ENCODE results near the gene ACAP2.

DNA sequence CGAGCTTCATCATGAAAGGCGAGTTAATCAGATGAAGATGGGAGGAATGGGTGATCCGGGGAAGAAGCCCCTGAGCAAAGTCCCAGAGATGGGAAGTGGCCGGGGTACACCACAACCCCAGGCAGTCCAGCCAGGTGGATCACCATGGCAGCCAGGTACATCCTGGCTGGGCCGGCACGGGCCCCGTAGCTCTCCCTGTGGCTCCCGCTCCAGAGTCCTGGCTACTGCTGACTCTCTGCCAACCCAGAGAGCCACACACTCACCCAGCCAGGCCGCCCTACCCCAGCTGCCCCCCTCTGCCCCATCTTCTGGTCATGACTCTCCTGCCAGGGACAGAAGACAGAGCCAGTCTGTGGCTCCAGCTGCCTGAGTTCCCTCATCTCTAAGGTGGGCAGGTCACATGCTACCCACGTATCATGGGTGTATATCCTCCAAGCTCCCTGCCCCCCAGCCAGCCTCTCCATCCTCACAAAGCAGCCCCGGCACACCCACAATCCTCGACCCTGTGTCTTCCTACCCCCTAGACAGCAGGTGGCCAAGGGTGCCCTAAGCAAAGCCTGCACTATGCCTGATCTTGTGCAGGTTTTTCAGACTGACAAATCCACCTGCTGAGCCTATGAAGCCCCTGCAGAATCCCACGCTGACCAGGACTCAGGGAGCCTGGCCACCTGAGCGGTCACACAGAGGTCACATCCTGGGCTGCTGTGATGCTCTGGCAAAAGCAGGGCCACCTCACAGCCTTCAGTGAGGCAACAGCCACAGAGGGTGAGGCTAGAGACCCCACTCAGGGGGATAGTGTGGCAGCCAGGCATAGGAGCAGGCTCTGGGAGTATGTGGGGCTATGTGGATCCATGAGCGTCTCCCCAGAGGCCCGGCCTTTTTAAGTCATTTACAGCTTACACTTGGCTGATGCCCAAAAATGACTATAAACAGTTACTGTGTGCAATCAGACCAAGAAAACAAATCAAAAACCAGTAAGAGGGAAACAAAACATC is 185.1 kb downstream of the ACAP2 start:
- TF ChIP-seq POLR2A (IDR thresholded peaks at IDR 0.05; ENCODE audit: low read depth, low read length) = no peak
- no peak for TF ChIP-seq TAF1 (IDR thresholded peaks at IDR 0.05; ENCODE audit: borderline replicate concordance, low read depth, low read length)
- TF ChIP-seq POLR2AphosphoS5 (IDR thresholded peaks at IDR 0.05; ENCODE audit: low read depth, low read length) = no peak

All from GM12892 (cell line).